COLO829 (cell line): ENCODE data around the gene KLK5.
"Not testable (repeated sequence)": the region's sequence is repeated elsewhere in the genome, so short reads cannot be mapped to it uniquely, and the experiment has no call there.

ENCODE experiments used
- DNase-seq: peaks from one replicate; pipeline ENCODE4 v3.0.0; 2012; ENCODE audit warnings: low spot score

Gene KLK5, protein sequence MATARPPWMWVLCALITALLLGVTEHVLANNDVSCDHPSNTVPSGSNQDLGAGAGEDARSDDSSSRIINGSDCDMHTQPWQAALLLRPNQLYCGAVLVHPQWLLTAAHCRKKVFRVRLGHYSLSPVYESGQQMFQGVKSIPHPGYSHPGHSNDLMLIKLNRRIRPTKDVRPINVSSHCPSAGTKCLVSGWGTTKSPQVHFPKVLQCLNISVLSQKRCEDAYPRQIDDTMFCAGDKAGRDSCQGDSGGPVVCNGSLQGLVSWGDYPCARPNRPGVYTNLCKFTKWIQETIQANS

DNA sequence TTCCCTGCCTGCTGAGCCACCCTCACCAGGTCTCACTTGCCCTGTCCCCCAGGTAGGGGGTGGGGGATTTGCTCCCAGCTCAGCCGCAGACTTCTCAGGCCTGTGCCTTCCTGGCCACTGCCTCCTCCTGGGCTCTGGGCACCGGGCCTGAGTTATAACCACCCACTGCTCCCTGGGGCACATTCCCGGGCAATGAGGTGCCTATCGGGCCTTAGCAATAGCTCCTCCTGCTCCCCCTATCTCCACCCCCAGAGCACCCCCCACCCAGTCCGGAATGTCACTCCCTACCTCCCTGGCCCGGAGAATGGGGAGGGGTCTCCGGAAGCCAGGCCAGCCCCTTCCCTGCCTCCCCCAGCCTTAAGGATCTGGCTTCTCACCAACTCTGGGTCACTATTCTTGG lies at the start of gene KLK5:
KLK5 (minus strand) TSS at position 129 of the 400 bp plus-strand sequence. CDS start 381 bp downstream, outside the sequence.
- DNase-seq = no peak

DNA sequence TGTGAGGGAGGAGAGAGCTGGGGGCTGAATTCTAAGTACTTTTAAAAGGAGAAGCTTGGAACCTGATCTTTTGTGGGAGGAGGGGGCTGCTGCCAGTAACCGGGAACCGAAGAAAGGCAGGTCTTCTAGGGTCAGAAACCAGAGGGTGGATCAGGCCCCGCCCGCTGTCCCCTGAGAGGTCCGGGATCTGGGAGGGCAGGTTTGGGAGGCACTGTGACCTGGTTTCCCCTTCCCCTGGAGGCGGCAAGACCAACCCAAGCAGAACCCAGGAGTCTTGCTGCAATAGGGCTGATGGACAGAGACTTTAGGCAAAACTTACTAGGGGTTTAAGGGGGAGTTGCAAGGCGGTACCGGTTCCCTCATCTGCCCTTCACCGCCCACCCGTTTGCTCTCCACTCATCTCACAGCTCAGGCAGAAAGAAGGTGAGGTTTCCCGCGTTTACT lies 49.3 kb upstream of the KLK5 start:
- no peak for DNase-seq

DNA sequence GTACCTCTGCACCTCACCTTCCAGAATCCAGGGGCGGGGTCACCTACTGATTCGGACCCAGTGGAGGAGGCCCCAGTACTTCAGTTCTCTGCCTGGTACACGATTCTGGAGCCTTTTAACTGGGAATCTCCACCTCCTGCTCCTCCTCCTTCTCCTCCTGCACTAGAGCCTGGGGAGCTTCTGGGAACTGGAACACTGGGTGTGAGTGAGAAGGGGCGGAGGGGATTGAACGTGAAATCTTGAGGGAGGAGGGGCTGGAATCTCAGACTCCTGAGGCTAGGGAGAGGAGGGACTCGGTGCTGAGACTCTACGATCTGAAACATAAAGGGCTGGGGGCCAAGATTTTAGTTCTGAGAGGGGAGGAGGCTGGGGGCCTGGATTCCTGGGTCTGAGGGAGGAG lies 48.7 kb upstream of the KLK5 start, which contains the start of gene KLK8:
KLK8 (minus strand) TSS at position 90 of the 400 bp plus-strand sequence. CDS start 437 bp downstream, outside the sequence.
- no peak for DNase-seq

DNA sequence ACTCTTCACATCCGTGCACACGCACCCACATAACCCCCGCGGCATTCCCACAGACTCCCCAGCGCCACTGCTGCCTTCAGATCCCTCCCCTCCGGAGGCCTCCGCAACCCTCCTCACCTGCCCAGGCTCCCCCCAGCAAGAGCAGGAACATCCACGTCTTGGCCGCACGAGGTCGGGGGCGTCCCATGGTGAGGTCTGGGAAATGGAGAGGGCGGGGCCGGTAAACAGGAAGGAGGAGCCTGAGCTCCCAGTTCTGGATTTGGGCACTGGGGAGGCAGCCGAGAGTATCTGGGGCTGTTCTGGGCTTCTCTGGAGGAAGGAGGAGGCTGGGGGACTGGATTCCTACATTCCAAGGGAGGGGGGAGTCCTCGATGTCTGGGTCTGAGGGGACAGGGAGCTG lies 48.1 kb upstream of the KLK5 start:
- DNase-seq = no peak

DNA sequence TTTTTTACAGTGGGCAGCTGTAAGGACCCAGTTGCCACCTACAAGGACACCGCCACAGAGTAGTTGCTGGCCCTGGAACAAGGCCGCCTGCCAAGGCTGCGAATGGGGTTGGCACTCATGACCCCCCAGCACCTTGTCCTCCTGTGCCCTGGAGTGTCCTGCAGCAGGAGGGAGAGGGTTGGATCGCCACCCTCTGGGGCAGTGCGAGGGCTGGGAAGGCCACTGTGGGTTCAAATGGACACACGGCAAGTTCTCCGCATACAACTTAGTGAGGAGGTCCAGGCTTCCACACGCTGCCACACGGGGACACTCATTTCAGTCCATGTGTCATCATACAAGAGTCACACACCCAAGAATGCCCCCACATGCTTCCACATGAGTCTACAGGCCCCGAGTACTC lies 47.6 kb upstream of the KLK5 start:
- no peak for DNase-seq

DNA sequence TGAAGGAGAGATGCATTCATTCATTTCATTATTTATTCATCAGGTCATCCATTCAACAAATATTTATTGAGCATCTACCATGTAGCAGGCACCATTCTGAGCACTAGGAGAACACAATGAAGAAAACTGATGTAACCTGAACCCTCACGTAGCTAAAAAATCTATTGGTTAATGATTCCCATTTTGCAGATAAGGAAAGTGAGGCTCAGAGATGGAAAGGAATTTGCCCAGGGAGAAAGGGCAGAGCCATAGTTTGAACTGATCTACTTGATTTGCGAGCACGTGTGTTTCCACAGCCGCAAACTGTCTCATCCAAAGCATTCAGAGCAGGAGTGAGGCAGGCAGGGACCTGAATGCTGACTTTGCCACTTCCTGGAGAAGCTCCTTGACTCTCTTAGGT lies 45.8 kb upstream of the KLK5 start:
- DNase-seq = no peak

DNA sequence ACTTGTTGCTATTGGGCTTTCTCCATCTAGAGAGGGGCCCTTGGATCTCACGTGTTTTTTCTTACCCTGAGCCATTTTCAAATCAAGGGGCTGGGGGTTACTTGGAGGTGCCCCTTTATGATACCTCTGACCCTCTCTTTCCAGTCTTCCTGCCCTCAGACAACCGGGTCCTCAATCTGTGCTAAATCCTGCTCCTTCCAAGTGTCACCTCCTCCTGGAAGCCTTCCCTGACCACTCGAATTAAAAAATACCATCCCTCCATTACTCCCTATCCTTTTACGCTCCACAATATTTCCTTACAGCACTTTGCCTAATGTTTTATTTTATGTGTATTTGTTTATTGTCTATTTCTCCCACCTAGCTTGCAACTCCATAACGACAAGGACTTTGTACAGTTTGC lies 45.2 kb upstream of the KLK5 start:
- no peak for DNase-seq

DNA sequence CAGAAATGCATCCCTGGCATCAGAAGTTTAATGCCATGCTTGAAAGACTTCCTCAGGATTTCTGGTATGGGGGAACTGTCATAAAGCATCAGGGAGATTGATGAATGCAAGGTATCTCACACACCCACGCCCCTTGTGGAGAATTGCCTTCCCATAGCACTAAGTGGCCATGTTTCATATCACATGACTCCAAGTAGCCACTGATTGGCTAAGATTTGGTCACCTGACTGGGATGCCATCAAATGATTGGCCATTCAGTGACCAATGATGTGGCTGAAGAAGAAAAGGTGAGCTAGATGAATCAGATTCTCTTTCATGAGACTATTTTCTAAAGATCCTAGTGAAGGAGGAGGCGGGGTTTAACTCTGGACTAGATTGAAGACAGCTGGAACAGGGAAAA lies 41.3 kb upstream of the KLK5 start:
- DNase-seq = no peak

DNA sequence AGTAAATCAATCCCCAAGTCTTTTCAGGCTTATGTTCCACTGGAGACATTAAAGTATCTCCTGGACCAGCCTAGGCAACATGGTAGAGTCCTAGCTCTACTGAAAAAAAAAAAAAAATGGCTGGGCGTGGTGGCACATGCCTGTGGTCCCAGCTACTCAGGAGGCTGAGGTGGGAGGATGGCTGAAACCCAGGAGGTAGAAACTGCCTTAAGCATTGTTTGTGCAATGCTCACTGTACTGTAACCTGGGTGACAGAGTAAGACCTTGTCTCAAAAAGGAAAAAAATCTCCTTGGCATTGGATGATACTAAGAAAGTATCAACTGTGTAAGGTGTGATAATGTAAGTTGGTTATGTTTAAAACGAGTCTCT lies 39.8 kb upstream of the KLK5 start:
- DNase-seq = no peak

DNA sequence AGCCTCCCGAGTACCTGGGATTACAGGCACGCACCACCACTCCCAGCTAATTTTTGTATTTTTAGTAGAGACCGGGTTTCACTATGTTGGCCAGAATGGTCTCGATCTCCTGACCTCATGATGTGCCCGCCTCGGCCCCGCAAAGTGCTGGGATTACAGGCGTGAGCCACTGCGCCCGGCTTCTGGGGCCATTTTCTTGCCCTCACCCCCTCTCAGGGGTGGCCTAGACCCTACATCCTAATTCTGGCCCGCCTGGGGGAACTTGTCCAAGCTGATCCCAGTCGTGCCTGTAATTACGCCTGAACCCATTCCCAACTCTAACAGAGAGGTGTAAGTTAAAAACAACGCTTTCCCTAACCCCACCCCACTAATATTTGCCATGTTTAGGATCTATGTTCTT lies 31.6 kb upstream of the KLK5 start:
- DNase-seq = not testable (repeated sequence)

DNA sequence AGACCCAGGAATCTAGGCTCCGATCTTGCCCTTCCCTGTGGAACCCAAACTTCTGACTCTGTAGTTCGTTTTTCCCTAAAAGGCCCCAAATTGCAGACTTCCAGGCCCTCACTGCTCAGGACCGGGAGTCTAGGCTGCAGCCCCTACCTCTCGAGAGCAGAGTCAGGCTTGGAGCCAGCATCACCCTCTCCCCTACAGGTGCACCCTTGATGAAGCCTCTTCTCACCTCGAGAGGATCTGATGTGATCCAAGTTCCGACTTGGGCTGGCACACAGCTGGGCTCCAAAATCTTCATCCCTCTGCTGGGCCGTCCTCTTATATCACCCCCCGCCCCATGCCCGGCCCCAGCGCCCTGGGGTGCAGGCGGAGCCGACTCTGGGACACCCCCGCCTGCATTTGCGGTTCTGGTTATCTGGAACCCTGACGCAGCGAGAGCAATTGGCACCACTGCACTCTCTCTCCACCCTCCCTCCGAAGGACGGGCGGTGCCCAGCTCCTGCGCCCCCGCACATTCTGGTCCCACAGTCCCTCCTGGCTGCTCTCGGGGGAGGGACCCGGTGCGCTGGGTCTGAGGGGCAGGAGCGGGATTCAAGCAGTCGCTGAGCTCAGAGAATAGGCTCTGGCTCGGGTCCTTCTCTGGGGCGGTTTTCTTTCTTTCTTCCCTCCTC lies 30.9 kb upstream of the KLK5 start, which contains the start of gene KLK7:
KLK7 (minus strand) TSS at position 293 of the 668 bp plus-strand sequence. CDS start 1,518 bp downstream, outside the sequence.
- no peak for DNase-seq

DNA sequence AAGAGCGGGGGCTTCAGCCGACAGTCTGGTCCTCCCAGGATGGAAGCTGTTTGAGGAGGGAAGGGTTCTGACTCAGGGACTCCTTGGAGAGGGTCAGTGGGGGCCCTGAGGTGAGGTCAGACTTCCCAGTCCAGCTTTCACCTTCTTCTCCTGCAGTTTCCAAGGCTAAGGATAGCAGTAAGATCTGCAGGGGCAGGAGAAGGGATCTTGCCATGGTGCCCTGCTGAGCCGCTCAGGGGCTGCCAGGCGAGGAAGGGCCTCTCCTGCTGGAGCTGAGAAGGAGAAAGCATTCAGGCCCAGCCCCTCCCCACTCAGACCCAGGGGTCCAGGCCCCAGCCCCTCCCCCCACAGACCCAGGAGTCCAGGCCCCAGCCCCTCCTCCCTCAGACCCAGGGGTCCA lies 29.3 kb upstream of the KLK5 start:
- no peak for DNase-seq

DNA sequence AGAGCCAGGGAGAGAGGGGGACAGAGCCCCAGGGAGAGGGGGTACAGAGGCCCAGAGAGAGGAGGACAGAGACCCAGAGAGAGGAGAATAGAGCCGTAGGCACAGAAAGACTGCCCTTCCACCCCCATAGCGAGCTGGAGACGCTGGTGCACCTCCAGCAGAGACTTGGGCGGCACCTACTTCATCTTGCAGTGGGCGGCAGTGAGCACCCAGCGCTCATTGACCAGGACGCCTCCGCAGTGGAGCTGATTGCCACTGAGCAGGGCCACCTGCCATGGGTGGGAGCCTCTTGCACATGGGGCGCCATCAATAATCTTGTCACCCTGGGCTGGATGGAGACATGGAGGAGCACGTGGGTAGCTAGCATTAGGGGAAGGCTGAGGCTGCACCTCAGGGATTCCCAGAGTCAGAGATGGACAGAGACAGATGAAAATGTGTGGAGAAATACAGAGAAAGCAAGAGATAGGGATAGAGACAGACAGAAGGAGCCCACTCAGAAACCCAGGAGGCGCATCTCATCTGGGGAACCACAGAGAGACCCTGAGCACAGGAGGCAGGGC lies 28.8 kb upstream of the KLK5 start:
- no peak for DNase-seq

DNA sequence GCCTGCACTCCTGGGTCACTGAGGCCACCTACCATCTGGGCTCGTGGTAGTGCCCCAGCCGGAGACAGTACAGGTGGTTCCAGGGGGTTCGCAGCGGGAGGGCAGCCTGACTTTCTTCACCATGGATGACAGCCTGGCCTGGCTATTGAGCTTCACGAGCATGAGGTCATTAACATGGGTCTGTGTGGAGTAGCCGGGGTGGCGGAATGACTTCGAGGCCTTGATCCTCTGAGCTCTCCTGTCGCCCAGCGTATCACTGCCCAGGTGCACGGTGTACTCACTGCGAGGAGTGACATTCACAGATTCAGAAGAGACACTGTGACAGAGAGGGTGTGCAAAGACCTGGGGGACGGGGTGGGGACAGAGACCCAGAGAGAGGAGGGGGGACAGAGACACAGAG lies 27.4 kb upstream of the KLK5 start:
- no peak for DNase-seq

DNA sequence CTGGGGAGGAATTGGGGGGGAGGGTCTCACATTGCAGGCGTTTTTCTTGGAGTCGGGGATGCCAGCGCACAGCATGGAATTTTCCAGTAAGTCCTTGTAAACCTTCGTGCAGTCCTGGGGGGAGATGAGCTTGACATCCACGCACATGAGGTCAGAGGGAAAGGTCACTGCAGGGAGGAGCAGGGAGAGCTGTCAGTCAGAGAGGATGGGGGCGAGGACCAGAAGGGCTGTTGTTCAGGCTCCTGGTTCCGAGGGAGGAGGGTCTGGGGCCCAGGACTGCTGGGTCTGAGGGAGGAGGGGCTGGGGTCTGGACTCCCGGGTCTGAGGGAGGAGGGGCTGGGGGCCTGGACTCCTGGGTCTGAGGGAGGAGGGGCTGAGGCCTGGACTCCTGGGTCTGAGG lies 26.9 kb upstream of the KLK5 start:
- no peak for DNase-seq

DNA sequence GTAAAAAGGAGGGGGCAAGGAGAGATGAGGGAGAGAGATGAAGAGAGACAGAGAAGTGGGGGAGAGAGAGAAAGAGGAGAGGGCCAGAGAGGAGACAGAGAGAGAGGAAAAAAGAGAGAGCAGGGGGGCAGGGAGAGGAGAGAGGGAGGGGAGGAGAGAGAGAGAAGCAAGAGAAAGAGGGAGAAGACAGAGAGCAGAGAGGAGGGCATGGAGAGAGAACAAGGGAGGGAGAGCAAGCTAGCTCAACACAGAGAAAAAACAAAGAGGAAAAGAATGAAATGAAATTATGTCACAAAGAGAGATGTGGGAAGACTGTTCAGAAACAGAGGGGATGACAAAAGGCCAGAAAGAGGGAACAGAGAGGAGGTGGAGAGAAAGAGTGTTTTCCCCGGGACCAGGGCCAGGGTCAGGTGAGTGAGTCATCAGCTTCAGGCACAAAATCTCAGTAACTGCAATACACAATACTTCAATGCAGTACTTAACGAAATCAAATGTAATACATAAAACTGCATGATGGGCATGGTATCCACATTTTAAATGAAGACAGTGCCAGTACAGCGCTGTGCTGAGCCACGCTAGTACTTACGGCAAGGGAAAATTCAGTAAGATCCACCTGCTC lies 26.0 kb upstream of the KLK5 start:
- DNase-seq = no peak

DNA sequence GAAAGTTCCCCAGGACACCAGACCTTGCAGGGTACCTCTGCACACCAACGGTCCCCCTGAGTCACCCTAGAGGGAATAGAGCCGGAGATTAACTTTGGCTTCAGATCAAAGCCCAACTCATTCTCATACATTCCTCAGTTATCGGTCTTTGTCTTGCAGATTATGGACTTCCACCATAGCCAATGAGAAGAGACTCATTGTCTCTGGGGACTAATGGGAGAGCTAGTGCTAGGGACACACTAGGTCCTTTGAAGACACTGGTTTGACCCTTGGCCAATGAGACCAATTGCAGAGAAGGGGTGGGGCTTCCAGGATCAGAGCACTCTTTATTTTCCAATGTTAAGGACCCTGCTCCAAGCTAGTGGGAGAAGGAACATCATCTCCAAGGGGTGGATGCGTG lies 24.8 kb upstream of the KLK5 start:
- DNase-seq = no peak

DNA sequence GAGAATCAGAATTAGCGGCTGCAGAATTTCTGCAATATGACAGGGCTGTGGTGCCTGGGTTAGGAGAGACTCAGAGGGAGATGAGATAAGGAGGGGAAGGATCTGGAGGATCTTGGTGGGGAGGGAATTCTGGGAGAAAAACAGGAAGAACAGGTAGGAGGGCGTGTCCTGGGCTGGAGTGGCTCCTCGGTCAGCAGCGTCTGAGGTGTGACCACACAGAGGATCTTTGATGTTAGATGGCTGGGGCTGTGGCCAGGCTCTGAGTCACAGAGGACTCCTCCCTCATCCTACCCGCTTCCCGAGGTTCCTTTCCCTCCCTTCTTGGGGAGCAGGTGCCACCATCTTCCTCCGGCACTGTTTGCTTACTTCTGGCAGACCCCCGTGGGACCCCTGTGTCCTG lies 22.9 kb upstream of the KLK5 start:
- DNase-seq = peak; percentile 22

DNA sequence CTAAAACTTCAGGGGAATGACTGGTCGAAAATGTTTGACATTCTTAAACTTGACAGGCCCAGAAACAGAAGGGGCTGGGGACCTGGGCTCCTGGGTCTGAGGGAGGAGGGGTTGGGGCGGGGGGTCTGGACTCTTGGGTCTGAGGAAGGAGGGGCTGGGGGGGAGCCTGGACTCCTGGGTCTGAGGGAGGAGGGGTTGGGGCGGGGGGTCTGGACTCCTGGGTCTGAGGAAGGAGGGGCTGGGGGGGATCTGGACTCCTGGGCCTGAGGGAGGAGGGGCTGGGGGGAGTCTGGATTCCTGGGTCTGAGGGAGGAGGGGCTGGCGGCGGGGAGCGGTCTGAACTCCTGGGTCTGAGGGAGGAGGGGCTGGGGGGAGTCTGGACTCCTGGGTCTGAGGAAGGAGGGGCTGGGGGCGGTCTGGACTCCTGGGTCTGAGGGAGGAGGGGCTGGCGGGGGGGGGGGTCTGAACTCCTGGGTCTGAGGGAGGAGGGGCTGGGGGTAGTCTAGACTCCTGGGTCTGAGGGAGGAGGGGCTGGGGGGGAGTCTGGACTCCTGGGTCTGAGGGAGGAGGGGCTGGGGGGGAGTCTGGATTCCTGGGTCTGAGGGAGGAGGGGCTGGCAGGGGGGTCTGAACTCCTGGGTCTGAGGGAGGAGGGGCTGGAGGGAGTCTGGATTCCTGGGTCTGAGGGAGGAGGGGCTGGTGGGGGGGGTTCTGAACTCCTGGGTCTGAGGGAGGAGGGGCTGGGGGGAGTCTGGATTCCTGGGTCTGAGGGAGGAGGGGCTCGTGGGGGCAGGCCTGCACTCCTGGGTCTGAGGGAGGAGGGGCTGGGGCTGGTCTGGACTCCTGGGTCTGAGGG lies 22.1 kb upstream of the KLK5 start:
- no peak for DNase-seq

DNA sequence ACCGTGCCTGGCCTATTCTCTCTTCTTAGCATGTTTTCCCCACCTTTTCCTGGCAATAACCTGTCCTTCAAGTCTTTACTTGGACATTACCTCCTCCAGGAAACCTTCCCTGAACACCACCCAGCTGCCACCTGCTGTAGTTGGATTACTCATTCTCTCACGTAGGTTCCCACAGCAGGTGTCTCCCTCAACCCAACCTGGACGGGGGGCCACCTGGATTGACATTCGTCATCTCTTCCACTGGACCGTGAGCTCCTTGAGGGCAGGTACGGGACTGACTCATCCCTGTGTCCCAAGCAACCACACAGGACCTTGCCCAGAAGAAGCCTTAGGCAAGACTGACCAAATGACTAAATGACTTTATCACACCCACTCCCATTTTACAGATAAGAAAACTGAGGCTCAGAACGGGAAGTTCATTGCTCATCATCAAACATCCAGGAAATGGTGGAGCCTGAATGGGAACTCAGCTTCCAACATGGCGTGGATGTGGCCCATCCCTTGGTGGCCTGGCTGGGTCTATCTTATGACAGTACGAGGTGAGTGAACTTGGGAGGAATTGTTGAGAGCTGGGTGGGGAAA lies 20.0 kb upstream of the KLK5 start:
- DNase-seq = no peak

DNA sequence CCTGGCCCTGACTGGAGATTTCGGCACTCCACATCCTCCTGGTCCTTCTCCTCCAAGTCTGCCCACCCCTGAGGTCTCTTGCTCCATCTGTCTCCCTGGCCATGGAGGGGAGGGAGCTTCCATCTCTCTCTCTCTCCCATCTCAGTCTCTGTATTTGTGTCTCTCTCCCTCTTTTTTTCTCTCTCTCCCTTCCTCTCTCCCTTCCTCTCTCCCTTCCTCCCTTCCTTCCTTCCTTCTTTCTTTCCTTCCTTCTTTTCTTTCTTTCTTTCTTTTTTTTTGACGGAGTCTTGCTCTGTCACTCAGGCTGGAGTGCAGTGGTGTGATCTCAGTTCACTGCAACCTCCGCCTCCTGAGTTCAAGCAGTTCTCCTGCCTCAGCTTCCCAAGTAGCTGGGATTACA lies 17.0 kb upstream of the KLK5 start:
- DNase-seq = not testable (repeated sequence)

DNA sequence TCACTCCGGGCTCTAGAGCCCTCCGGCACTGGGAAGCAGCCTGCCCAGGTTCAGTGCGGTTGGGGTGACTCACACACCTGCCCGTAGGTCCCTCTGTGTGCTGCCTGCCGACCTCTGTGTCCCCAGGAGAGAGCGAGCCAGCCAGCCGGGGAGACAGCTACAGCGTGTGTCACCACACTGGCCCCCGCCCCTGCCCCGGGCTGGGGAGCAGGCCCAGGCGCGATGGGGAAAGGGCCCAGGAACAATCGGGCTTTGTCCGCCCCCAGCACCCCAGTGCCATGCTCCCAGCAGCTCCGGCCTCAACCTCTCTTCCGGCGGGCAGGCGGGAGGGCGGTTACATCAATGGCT lies 16.5 kb upstream of the KLK5 start, which contains the start of gene KLK6:
KLK6 (minus strand) TSS at position 179 of the 348 bp plus-strand sequence. CDS start 1,487 bp downstream, outside the sequence.
- DNase-seq = no peak
